ENCODE results near the gene PABPC4L.

DNA sequence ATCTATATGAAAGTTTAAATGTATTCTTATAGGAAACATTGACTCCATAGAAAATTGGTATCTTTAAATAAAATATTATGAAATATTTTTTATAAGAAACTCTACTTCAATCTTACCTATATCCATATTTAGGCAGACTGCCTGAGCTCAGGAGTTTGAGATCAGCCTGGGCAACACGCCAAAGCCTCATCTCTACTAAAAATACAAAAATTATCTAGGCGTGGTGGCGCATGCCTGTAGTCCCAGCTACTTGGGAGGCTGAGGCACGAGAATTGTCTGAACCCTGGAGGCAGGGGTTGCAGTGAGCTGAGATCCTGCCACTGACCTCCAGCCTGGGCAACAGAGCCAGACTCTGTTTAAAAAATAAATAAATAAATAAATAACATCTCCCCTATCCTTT is 47.5 kb downstream of the PABPC4L start:
- TF ChIP-seq, protein P1, sequence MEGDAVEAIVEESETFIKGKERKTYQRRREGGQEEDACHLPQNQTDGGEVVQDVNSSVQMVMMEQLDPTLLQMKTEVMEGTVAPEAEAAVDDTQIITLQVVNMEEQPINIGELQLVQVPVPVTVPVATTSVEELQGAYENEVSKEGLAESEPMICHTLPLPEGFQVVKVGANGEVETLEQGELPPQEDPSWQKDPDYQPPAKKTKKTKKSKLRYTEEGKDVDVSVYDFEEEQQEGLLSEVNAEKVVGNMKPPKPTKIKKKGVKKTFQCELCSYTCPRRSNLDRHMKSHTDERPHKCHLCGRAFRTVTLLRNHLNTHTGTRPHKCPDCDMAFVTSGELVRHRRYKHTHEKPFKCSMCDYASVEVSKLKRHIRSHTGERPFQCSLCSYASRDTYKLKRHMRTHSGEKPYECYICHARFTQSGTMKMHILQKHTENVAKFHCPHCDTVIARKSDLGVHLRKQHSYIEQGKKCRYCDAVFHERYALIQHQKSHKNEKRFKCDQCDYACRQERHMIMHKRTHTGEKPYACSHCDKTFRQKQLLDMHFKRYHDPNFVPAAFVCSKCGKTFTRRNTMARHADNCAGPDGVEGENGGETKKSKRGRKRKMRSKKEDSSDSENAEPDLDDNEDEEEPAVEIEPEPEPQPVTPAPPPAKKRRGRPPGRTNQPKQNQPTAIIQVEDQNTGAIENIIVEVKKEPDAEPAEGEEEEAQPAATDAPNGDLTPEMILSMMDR (IDR thresholded peaks at IDR 0.05) = no peak
- no peak for TF ChIP-seq ZFX (IDR thresholded peaks at IDR 0.05; ENCODE audit: borderline replicate concordance)

Data from 22Rv1 (cell line).